CD14-positive monocyte (primary cell): Measurements from ENCODE around the gene CLEC18A. TPM values are rescaled to one million over a fixed set of nuclear protein-coding genes. Genes with fewer than 3 reads are reported as not detected.
"Not testable (repeated sequence)": the region's sequence is repeated elsewhere in the genome, so short reads cannot be mapped to it uniquely, and the experiment has no call there.

Source experiments
- DNase-seq, 3 donors: peaks; one replicate each; pipeline ENCODE4 v3.0.0-alpha.2; 2011 to 2022
- H2AFZ ChIP-seq: 2 replicates; pipeline ENCODE4 v1.6.0; 2012; ENCODE audit warnings: mild to moderate bottlenecking, low read depth, low read length, inconsistent platforms; ENCODE audit not compliant: insufficient read depth, poor library complexity, severe bottlenecking
- H3K27ac ChIP-seq, 2 donors: 1 replicate in 1 of 2; 2 replicates in 1 of 2; pipeline ENCODE4 v1.5.1; 2012 to 2013; ENCODE audit warnings: low read length in 2 of 2, control low read depth in 1 of 2, inconsistent platforms in 1 of 2, low read depth in 1 of 2, mild to moderate bottlenecking in 1 of 2
- H3K27me3 ChIP-seq, 2 donors: one replicate each; pipeline versions ENCODE4 v1.6.0 to v1.6.1; 2011 to 2013; ENCODE audit warnings: low read length in 2 of 2; ENCODE audit not compliant: control insufficient read depth in 2 of 2, insufficient read depth in 2 of 2
- H3K36me3 ChIP-seq, 2 donors: replicated peaks in 1 of 2; 1 replicate in 1 of 2; 2 replicates in 1 of 2; pipeline versions ENCODE4 v1.5.1 to v1.6.1; 2012 to 2013; ENCODE audit warnings: low read length in 2 of 2, control low read depth in 1 of 2, inconsistent platforms in 1 of 2, mild to moderate bottlenecking in 1 of 2; ENCODE audit not compliant: insufficient read depth in 2 of 2, control insufficient read depth in 1 of 2
- H3K4me1 ChIP-seq, 2 donors: 1 replicate in 1 of 2; 2 replicates in 1 of 2; pipeline versions ENCODE4 v1.5.1 to v1.6.1; 2012 to 2013; ENCODE audit warnings: low read length in 2 of 2, control low read depth in 1 of 2, inconsistent platforms in 1 of 2, mild to moderate bottlenecking in 1 of 2, moderate library complexity in 1 of 2; ENCODE audit not compliant: insufficient read depth in 2 of 2, control insufficient read depth in 1 of 2
- H3K4me2 ChIP-seq: replicated peaks from 2 replicates; pipeline ENCODE3; 2012; ENCODE audit warnings: low read length, moderate library complexity, mild to moderate bottlenecking; ENCODE audit not compliant: poor library complexity, severe bottlenecking; ENCODE audit errors: extremely low read depth
- H3K4me3 ChIP-seq, 3 experiments: fragments of 200-600 bp in 1 of 3; sonication (generic) in 1 of 3; replicated peaks in 1 of 3; 1 replicate in 2 of 3; 2 replicates in 1 of 3; pipeline ENCODE4 v1.5.1; 2011 to 2013; ENCODE audit warnings: low read length in 3 of 3, mild to moderate bottlenecking in 3 of 3, control low read depth in 2 of 3, low read depth in 2 of 3, inconsistent platforms in 1 of 3, moderate library complexity in 1 of 3
- H3K79me2 ChIP-seq: 2 replicates; pipeline ENCODE4 v1.6.0; 2012; ENCODE audit warnings: mild to moderate bottlenecking, control low read depth, inconsistent platforms, low read length, moderate library complexity; ENCODE audit not compliant: insufficient read depth
- H3K9ac ChIP-seq: 2 replicates; pipeline ENCODE4 v1.6.0; 2017; ENCODE audit warnings: low read length, mild to moderate bottlenecking; ENCODE audit not compliant: insufficient read depth, poor library complexity, severe bottlenecking
- H3K9me3 ChIP-seq, 2 donors: replicated peaks in 1 of 2; 1 replicate in 1 of 2; 2 replicates in 1 of 2; pipeline versions ENCODE4 v1.5.1 to v1.6.1; 2012 to 2013; ENCODE audit warnings: low read length in 2 of 2, control low read depth in 1 of 2; ENCODE audit not compliant: control insufficient read depth in 1 of 2, insufficient read depth in 1 of 2
- H4K20me1 ChIP-seq: 2 replicates; pipeline ENCODE4 v1.6.0; 2012; ENCODE audit warnings: mild to moderate bottlenecking, low read length, control low read depth, moderate library complexity; ENCODE audit not compliant: insufficient read depth
- H3K27ac Mint-ChIP-seq, 7 donors: one replicate each; pipeline ENCODE4 v1.8.0; 2020; ENCODE audit warnings: mild to moderate bottlenecking in 7 of 7, mixed read lengths in 7 of 7, moderate library complexity in 6 of 7, inconsistent platforms in 2 of 7
- H3K27me3 Mint-ChIP-seq, 3 donors: one replicate each; pipeline ENCODE4 v1.8.0; 2021 to 2022; ENCODE audit warnings: low read depth in 3 of 3, mild to moderate bottlenecking in 3 of 3, mixed read lengths in 3 of 3, moderate library complexity in 3 of 3, inconsistent platforms in 1 of 3
- H3K36me3 Mint-ChIP-seq, 2 donors: one replicate each; pipeline ENCODE4 v1.8.0; 2020; ENCODE audit warnings: mixed read lengths in 2 of 2, inconsistent platforms in 1 of 2, mild to moderate bottlenecking in 1 of 2
- H3K4me1 Mint-ChIP-seq: one replicate; pipeline ENCODE4 v1.8.0; 2020; ENCODE audit warnings: mild to moderate bottlenecking, mixed read lengths
- H3K4me3 Mint-ChIP-seq, 2 donors: one replicate each; pipeline ENCODE4 v1.8.0; 2020; ENCODE audit warnings: mild to moderate bottlenecking in 2 of 2, mixed read lengths in 2 of 2, moderate library complexity in 1 of 2
- H3K9me3 Mint-ChIP-seq, 7 donors: one replicate each; pipeline ENCODE4 v1.8.0; 2020 to 2022; ENCODE audit warnings: mixed read lengths in 7 of 7, mild to moderate bottlenecking in 6 of 7, moderate library complexity in 6 of 7, inconsistent platforms in 2 of 7
- WGBS: methylation state at CpG from one replicate; pipeline ENCODE4 v1.1.5; 2013; ENCODE audit warnings: missing lambda C conversion rate; ENCODE audit not compliant: insufficient coverage; 5-methylcytosine and 5-hydroxymethylcytosine counted together
- intact Hi-C, 2 donors: fragments of 100-400 bp; cut with micrococcal nuclease; formaldehyde crosslinking; loops; one replicate each; pipeline versions ENCODE4 v1.15.0 to v1.15.1; 2023
- polyA plus RNA-seq, 3 donors: library from polyadenylated mRNA; depleted of rRNA in 1 of 3; unstranded in 2 of 3; stranded (reverse) in 1 of 3; fragments of 300-500 nt in 2 of 3; fragments of >200 nt in 1 of 3; fragmentation: Illumina TruSeq in 2 of 3; gene quantifications; 1 replicate in 2 of 3; 2 replicates in 1 of 3; pipeline ENCODE4 v1.2.3, GENCODE V29; 2012 to 2021

CLEC18A gene
- polyA plus RNA-seq, 3 donors, result 2.7 TPM; not detected in 2

GRCh38 chr16:69972935-69973334 lies 21.8 kb downstream of the CLEC18A start:
- H3K27me3 Mint-ChIP-seq, H3K4me1 Mint-ChIP-seq: not testable (repeated sequence)

GRCh38 chr16:69985196-69985595 lies 34.1 kb downstream of the CLEC18A start:
- H3K27me3 Mint-ChIP-seq, H3K4me2 ChIP-seq, intact Hi-C loops, H3K4me3 Mint-ChIP-seq, H4K20me1 ChIP-seq, H3K79me2 ChIP-seq, H3K4me3 ChIP-seq, H2AFZ ChIP-seq, H3K36me3 ChIP-seq, H3K4me1 ChIP-seq, H3K9me3 Mint-ChIP-seq, H3K4me1 Mint-ChIP-seq, DNase-seq, H3K27ac Mint-ChIP-seq, H3K9me3 ChIP-seq, H3K27me3 ChIP-seq, H3K9ac ChIP-seq, H3K27ac ChIP-seq: not testable (repeated sequence)
- whole genome bisulfite sequencing, result no CpG with 5 or more reads among the region's 1 CpG
- H3K36me3 Mint-ChIP-seq, result peaks cover 18 to 35% of the 10 kb centered on the region in 2 donors

More at GRCh38 chr16:69972935-69973334, 21.8 kb downstream of the CLEC18A start:
- H4K20me1 ChIP-seq, H3K79me2 ChIP-seq, H3K4me3 Mint-ChIP-seq, intact Hi-C loops, H3K4me2 ChIP-seq, DNase-seq, H3K9me3 Mint-ChIP-seq, H2AFZ ChIP-seq, H3K27me3 ChIP-seq, H3K27ac Mint-ChIP-seq, H3K27ac ChIP-seq, H3K9me3 ChIP-seq, H3K9ac ChIP-seq, H3K36me3 ChIP-seq, H3K4me1 ChIP-seq, H3K4me3 ChIP-seq, H3K36me3 Mint-ChIP-seq: not testable (repeated sequence)
- no CpG with 5 or more reads among the region's 8 CpGs for WGBS

- peaks cover 4 to 16% of the 10 kb centered on the region in 2 donors for H3K36me3 ChIP-seq
- H3K27me3 ChIP-seq, H3K4me1 Mint-ChIP-seq, H3K79me2 ChIP-seq, H3K9me3 ChIP-seq, H3K9me3 Mint-ChIP-seq, H3K9ac ChIP-seq, H3K4me3 ChIP-seq, intact Hi-C loops, H3K4me3 Mint-ChIP-seq, H4K20me1 ChIP-seq, DNase-seq, H3K27ac Mint-ChIP-seq, H3K27me3 Mint-ChIP-seq, H2AFZ ChIP-seq, H3K27ac ChIP-seq, H3K4me2 ChIP-seq, H3K4me1 ChIP-seq: not testable (repeated sequence)
- WGBS, result 45% methylated on average over 1 of the region's 3 CpGs
- peaks cover 28 to 38% of the 10 kb centered on the region in 2 donors for H3K36me3 Mint-ChIP-seq
Measured at GRCh38 chr16:69997956-69998355, 46.8 kb downstream of the CLEC18A start.

- H3K27me3 Mint-ChIP-seq, H3K79me2 ChIP-seq, H3K9me3 ChIP-seq, H3K4me3 Mint-ChIP-seq, H3K27ac ChIP-seq, H3K27ac Mint-ChIP-seq, H2AFZ ChIP-seq, H3K4me3 ChIP-seq, H4K20me1 ChIP-seq, DNase-seq, H3K4me1 Mint-ChIP-seq, H3K4me1 ChIP-seq, H3K9me3 Mint-ChIP-seq, H3K4me2 ChIP-seq, intact Hi-C loops, H3K9ac ChIP-seq, H3K27me3 ChIP-seq: not testable (repeated sequence)
- peaks cover 3 to 15% of the 10 kb centered on the region in 2 donors for H3K36me3 ChIP-seq
- WGBS, result 100% methylated on average over 2 of the region's 9 CpGs
- H3K36me3 Mint-ChIP-seq, result peaks cover 27 to 35% of the 10 kb centered on the region in 2 donors
Measured at GRCh38 chr16:69999801-70000200, 48.7 kb downstream of the CLEC18A start.
